ENCODE data around the gene ADAP2. TPM values are rescaled to one million over a fixed set of nuclear protein-coding genes. Genes with fewer than 3 reads are reported as not detected.
"Not testable (repeated sequence)": the region's sequence is repeated elsewhere in the genome, so short reads cannot be mapped to it uniquely, and the experiment has no call there.

Gene ADAP2
- total and polyA plus RNA-seq, 3 donors from 2014 or later: 3.5 to 7.1 (median 6.4) TPM

DNA sequence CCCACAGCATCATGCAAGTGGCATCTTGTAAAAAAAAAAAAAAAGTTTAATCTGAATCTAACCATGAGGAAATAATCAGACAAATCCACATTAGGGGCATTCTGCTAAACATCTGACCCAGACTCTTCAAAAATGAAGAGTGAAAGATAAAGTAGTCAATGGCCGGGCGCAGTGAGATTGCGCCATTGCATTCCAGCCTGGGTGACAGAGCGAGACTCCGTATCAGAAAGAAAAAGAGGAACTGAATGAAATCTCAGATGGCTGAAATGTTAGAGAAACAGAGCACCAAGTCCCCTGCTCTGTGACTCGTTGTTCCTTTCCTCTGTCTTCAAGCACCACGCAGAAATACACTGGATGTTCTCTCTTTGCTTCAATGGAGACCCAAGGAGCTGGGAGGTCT lies 36.4 kb downstream of the ADAP2 start:
- TF ChIP-seq, protein P1, sequence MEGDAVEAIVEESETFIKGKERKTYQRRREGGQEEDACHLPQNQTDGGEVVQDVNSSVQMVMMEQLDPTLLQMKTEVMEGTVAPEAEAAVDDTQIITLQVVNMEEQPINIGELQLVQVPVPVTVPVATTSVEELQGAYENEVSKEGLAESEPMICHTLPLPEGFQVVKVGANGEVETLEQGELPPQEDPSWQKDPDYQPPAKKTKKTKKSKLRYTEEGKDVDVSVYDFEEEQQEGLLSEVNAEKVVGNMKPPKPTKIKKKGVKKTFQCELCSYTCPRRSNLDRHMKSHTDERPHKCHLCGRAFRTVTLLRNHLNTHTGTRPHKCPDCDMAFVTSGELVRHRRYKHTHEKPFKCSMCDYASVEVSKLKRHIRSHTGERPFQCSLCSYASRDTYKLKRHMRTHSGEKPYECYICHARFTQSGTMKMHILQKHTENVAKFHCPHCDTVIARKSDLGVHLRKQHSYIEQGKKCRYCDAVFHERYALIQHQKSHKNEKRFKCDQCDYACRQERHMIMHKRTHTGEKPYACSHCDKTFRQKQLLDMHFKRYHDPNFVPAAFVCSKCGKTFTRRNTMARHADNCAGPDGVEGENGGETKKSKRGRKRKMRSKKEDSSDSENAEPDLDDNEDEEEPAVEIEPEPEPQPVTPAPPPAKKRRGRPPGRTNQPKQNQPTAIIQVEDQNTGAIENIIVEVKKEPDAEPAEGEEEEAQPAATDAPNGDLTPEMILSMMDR (IDR thresholded peaks at IDR 0.05): no peak
- TF ChIP-seq POLR2A (IDR thresholded peaks at IDR 0.05): no peak
- intact Hi-C loops (cut with DNase I; ENCODE audit: low total_unique reads): no loop called here
- 88 to 89% methylated on average over 7 of the region's 7 CpGs for WGBS, 2 donors
- no peak overlapping the region for H3K27ac ChIP-seq
- no peaks in the 10 kb centered on the region for H3K9me3 ChIP-seq
- no peak for DNase-seq
- H3K4me1 ChIP-seq: peaks cover 10% of the 10 kb centered on the region
- no peak overlapping the region for H3K4me3 ChIP-seq
- H3K27me3 ChIP-seq: no peaks in the 10 kb centered on the region
- no peaks in the 10 kb centered on the region for H3K36me3 ChIP-seq (ENCODE audit: low read depth, missing control alignments)

DNA sequence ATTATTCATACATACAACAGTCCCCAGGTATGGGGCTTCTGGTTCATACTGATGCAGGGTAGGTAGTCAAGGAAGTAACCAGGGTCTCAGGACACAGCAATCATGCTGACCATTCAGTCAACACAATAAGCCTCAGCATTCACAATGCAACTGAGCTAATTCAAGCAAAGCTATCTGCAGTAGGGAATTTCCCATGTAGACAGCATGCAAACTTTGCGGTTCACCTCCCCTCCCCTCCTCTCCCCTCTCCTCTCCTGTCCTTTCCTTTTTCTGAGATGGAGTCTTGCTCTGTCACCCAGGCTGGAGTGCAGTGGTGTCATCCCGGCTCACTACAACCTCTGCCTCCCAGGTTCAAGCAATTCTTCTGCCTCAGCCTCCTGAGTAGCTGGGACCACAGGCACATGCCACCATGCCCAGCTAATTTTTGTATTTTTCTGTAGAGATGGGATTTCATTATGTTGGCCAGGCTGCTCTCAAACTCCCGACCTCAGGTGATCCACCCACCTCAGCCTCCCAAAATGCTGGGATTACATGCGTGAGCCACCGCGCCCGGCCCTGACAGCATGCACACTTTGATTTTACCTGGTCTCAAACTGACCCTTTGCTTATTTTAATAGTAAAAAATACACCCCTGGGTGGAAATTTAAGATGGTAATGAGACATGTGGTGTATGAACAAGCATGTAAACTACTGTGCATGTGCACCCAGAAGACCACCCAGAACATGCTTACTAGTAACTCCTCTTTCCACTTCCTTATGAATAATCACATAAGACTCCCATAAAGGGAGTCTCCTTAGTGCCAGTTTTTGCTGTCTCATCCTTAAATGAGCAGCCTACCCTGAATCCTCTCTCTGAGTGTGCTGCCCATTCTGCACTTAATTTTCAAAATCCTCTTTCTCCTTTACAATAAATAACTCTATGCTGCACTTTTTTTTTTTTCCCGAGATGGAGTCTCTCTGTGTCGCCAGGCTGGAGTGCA lies 39.8 kb downstream of the ADAP2 start:
- intact Hi-C loops (cut with DNase I; ENCODE audit: low total_unique reads): no loop called here
- Histone ChIP-seq H3K36me3 (ENCODE audit: low read depth, missing control alignments) (no peaks in the 10 kb centered on the region), H3K27ac (no peak overlapping the region), H3K4me3 (no peak overlapping the region), H3K9me3 (no peaks in the 10 kb centered on the region), H3K27me3 (no peaks in the 10 kb centered on the region), H3K4me1 (peaks cover 5% of the 10 kb centered on the region)
- DNase-seq: no peak
- 85 to 91% methylated on average over 9 of the region's 9 CpGs for WGBS, 2 donors
- no peak for TF ChIP-seq POLR2A (IDR thresholded peaks at IDR 0.05)
- TF ChIP-seq, protein P1 (IDR thresholded peaks at IDR 0.05): no peak

- H3K27me3 ChIP-seq; DNase-seq; intact Hi-C loops (cut with DNase I; ENCODE audit: low total_unique reads); H3K27ac ChIP-seq; H3K9me3 ChIP-seq; H3K4me3 ChIP-seq; H3K36me3 ChIP-seq (ENCODE audit: low read depth, missing control alignments); H3K4me1 ChIP-seq: not testable (repeated sequence)
- WGBS, 2 donors: 91 to 94% methylated on average over 8 of the region's 8 CpGs
Measured at GRCh38 chr17:30964312-30964711, 42.6 kb downstream of the ADAP2 start.

DNA sequence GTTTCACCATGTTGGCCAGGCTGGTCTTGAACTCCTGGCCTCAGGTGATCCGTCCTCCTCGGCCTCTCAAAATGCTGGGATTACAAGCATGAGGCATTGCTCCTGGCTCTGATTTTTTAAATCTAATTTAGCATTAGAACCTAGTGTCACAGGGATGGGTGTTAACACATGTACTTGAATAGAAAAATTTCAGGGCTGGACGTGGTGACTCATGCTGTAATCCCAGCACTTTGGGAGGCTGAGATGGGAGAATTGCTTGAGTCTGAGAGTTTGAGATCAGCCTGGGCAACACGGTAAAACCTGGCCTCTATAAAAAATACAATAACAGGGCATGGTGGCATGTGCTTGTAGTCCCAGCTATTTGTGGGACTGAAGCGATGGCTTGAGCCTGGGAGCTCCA lies 43.1 kb downstream of the ADAP2 start:
- intact Hi-C loops (cut with DNase I; ENCODE audit: low total_unique reads): no loop called here
- 87 to 91% methylated on average over 5 of the region's 5 CpGs for WGBS, 2 donors

GRCh38 chr17:30965686-30966085 lies 43.9 kb downstream of the ADAP2 start:
- no peak for DNase-seq
- Histone ChIP-seq H3K4me3 (no peak overlapping the region), H3K27ac (no peak overlapping the region), H3K36me3 (ENCODE audit: low read depth, missing control alignments) (no peaks in the 10 kb centered on the region), H3K9me3 (no peaks in the 10 kb centered on the region), H3K4me1 (no peaks in the 10 kb centered on the region), H3K27me3 (no peaks in the 10 kb centered on the region)
- TF ChIP-seq, protein P1 (IDR thresholded peaks at IDR 0.05): no peak
- TF ChIP-seq POLR2A (IDR thresholded peaks at IDR 0.05): no peak
- intact Hi-C loops (cut with DNase I; ENCODE audit: low total_unique reads): no loop called here
- 85 to 93% methylated on average over 3 of the region's 3 CpGs for WGBS, 2 donors

More for the DNA sequence above, 43.1 kb downstream of the ADAP2 start:
- no peak for TF ChIP-seq POLR2A (IDR thresholded peaks at IDR 0.05)
- TF ChIP-seq, protein P1 (IDR thresholded peaks at IDR 0.05): no peak
- H3K36me3 ChIP-seq (ENCODE audit: low read depth, missing control alignments): no peaks in the 10 kb centered on the region
- no peaks in the 10 kb centered on the region for H3K27me3 ChIP-seq
- no peak overlapping the region for H3K27ac ChIP-seq
- no peak overlapping the region for H3K4me3 ChIP-seq
- no peaks in the 10 kb centered on the region for H3K9me3 ChIP-seq
- no peaks in the 10 kb centered on the region for H3K4me1 ChIP-seq
- no peak for DNase-seq

DNA sequence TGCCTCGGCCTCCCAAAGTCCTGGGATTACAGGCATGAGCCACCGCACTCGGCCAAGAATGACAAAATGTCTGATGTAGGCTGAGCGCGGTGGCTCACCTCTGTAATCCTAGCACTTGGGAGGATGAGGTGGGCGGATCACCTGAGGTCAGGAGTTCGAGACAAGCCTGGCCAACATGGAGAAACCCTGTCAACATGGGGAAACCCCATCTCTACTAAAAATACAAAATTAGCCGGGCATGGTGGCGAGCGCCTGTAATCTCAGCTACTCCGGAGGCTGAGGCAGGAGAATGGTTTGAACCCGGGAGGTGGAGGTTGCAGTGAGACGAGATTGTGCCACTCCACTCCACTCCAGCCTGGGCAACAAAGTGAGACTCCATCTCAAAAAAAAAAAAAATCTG lies 46.2 kb downstream of the ADAP2 start:
- H3K4me3 ChIP-seq; H3K36me3 ChIP-seq (ENCODE audit: low read depth, missing control alignments); H3K27ac ChIP-seq; H3K4me1 ChIP-seq; H3K9me3 ChIP-seq; DNase-seq; intact Hi-C loops (cut with DNase I; ENCODE audit: low total_unique reads); H3K27me3 ChIP-seq: not testable (repeated sequence)
- WGBS, 2 donors: 63 to 74% methylated on average over 13 of the region's 13 CpGs

All from testis (tissue), 3 donors.